ENCODE results near the gene TRIM73. TPM values are rescaled to one million over a fixed set of nuclear protein-coding genes. Genes with fewer than 3 reads are reported as not detected.

Gene TRIM73
- 0.36 and 0.75 TPM in 2 replicates for total RNA-seq

DNA sequence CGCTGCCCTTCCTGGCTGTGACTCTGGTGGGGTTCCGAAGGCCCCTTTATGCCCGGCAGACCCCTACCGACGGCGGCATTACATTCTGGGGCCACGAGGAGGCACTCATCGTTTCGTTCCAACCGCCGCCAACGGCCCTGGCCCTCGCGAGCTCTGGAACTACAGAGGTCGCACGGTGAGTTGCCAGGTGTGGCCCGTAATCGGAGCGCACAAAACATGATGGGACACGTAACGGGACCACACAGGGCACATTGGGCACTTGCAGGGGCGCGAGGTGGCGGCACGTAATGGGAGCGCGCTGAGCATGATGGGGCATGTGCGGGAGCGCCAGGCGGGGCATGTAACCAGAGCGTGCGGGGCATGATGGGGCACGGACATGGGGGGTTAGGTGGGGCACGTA lies at the start of gene TRIM73:
TSS of gene TRIM73 (plus strand) at position 301 of the 400 bp plus-strand sequence. CDS start 3,305 bp downstream, outside the sequence.

Other genes with a start within 250 kb of the TRIM73 start
- 7.5 and 12.6 TPM in 2 replicates for gene POM121C, start 90.7 kb downstream of the TRIM73 start, total RNA-seq
- gene SPDYE5, start 96.7 kb downstream of the TRIM73 start, total RNA-seq = not detected in 2 replicates